PC-3 (cell line): ENCODE results near the gene TTK.

Source experiments
- CTCF ChIP-seq: fragments of 300-600 bp; sonication (generic); conservative IDR thresholded peaks from 2 replicates; pipeline ENCODE4 v1.5.1; 2017; ENCODE audit warnings: antibody characterized with exemption, low read depth, mild to moderate bottlenecking, low read length
- EZH2 ChIP-seq: fragments of 300-600 bp; sonication (generic); IDR thresholded peaks from one replicate; pipeline ENCODE4 v1.6.1; 2017; ENCODE audit warnings: antibody characterized with exemption, mild to moderate bottlenecking, low read length; ENCODE audit not compliant: unreplicated experiment

- no peak for TF ChIP-seq CTCF
- TF ChIP-seq EZH2 = no peak
Measured at GRCh38 chr6:80001337-80001736, 3.1 kb upstream of the TTK start.
